Peyer's patch (tissue), 4 donors: Measurements from ENCODE around the gene GPR162. TPM values are rescaled to one million over a fixed set of nuclear protein-coding genes. Genes with fewer than 3 reads are reported as not detected.

Experiments
- DNase-seq, 3 donors: peaks; one replicate each; pipeline ENCODE4 v3.0.0-alpha.2; 2017 to 2019
- H3K27ac ChIP-seq, 4 donors: fragments of 200-600 bp; sonication (generic); one replicate each; pipeline ENCODE4 v1.5.1; 2016 to 2019
- H3K27me3 ChIP-seq, 2 donors: fragments of 200-600 bp; sonication (generic); one replicate each; pipeline ENCODE4 v1.5.1; 2019
- H3K36me3 ChIP-seq, 3 donors: fragments of 200-600 bp; sonication (generic); one replicate each; pipeline ENCODE4 v1.5.1; 2016 to 2019
- H3K4me1 ChIP-seq, 4 donors: fragments of 200-600 bp; sonication (generic); one replicate each; pipeline ENCODE4 v1.5.1; 2016 to 2019
- H3K4me3 ChIP-seq, 4 donors: fragments of 200-600 bp; sonication (generic); 1 replicate in 3 of 4; 2 replicates in 1 of 4; pipeline ENCODE4 v1.5.1; 2016 to 2019; ENCODE audit warnings: mild to moderate bottlenecking in 1 of 4
- H3K9me3 ChIP-seq, 4 donors: fragments of 200-600 bp; sonication (generic); one replicate each; pipeline ENCODE4 v1.5.1; 2016 to 2019; ENCODE audit warnings: mild to moderate bottlenecking in 1 of 4
- POLR2A ChIP-seq, 2 donors: fragments of 450-650 bp; IDR thresholded peaks; one replicate each; pipeline ENCODE4 v1.5.1; 2017; ENCODE audit warnings: antibody characterized with exemption in 2 of 2, mild to moderate bottlenecking in 2 of 2, moderate library complexity in 2 of 2
- total RNA-seq, 4 donors: library from RNA; depleted of rRNA; stranded (reverse); fragments of >200 nt; gene quantifications; one replicate each; pipeline ENCODE4 v1.1.0, GENCODE V29; 2016
- TF ChIP-seq, protein P1 (sequence below), 6 experiments: fragments of 450-650 bp in 4 of 6; fragments of 200-600 bp in 2 of 6; sonication (generic) in 1 of 6; IDR thresholded peaks; one replicate each; pipeline ENCODE4 v1.5.1; 2017 to 2019; ENCODE audit warnings: antibody characterized with exemption in 6 of 6, mild to moderate bottlenecking in 3 of 6, moderate library complexity in 1 of 6

GPR162 gene
- total RNA-seq, 4 donors from 2014 or later: 2.5 to 11.6 (median 4.1) TPM; not detected in 1

DNA sequence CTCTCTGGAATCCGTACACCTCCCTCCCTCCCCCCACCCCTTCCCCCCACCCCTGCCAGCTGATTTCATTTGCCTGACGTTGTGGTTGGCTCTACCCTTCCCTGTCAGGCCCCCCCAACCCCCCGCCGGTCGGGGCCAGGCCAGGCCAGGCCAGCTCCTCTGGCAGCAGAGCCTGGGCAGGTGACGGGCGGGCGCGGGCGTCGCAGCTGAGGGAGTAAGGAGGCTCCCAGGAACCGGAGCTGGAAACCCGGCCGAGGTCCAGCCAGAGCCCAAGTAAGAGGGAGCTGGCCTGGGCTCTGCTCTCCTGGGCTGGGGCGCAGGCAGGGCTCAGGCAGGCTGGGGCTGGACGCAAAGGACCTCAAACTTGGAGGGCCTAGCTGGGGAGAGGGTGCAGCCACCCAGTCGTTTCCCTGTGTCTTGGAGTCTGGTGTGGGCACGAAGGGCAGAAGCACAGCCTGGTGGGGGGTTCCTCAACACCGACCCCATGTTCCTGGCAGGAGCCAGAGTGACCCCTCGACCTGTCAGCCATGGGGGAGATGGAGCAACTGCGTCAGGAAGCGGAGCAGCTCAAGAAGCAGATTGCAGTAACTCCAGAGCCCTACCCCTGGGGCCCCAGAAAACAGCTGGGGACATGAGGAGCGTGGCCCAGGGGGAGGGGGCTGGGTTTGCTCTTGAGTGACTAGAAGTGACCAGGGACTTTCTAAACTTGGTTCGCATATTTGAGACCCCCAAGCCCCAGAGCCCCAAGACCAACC lies 19.3 kb downstream of the GPR162 start, which contains the start of gene GNB3:
Gene GNB3 (plus strand): TSS at position 165 of the 755 bp plus-strand sequence. CDS start 363 bp downstream, at position 528.
- peaks cover 0 to 4% (median 0%) of the 10 kb centered on the region in 4 donors for H3K4me1 ChIP-seq
- H3K4me3 ChIP-seq: no peak within 1 kb of the TSS
- H3K27ac ChIP-seq: peak within 1 kb of the TSS in 1 of 4 donors; percentile 73
- TF ChIP-seq POLR2A (IDR thresholded peaks at IDR 0.05): no peak
- TF ChIP-seq, protein P1, sequence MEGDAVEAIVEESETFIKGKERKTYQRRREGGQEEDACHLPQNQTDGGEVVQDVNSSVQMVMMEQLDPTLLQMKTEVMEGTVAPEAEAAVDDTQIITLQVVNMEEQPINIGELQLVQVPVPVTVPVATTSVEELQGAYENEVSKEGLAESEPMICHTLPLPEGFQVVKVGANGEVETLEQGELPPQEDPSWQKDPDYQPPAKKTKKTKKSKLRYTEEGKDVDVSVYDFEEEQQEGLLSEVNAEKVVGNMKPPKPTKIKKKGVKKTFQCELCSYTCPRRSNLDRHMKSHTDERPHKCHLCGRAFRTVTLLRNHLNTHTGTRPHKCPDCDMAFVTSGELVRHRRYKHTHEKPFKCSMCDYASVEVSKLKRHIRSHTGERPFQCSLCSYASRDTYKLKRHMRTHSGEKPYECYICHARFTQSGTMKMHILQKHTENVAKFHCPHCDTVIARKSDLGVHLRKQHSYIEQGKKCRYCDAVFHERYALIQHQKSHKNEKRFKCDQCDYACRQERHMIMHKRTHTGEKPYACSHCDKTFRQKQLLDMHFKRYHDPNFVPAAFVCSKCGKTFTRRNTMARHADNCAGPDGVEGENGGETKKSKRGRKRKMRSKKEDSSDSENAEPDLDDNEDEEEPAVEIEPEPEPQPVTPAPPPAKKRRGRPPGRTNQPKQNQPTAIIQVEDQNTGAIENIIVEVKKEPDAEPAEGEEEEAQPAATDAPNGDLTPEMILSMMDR (IDR thresholded peaks at IDR 0.05): no peak
- H3K9me3 ChIP-seq: no peaks in the 10 kb centered on the region
- no peaks in the 10 kb centered on the region for H3K27me3 ChIP-seq
- peaks cover 0 to 19% (median 0%) of the 10 kb centered on the region in 3 donors for H3K36me3 ChIP-seq
- DNase-seq: no peak

DNA sequence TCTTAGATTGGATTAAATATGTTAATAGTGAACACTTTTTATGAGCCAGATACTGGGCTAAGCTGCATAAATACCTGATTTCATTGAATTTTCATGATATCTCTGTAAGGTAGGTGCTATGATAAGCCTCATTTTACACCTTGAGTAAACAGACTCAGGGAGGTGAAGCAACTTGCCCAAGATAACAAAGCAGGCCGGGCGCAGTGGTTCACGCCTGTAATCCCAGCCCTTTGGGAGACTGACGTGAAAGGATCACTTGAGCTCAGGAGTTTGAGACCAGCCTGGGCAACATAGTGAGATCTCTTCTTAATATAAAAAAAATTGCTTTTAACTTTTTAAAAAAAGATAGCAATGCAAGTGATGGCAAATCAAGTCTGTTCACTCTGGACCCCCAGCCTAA lies 20.5 kb downstream of the GPR162 start:
- H3K36me3 ChIP-seq: peaks cover 0 to 29% (median 0%) of the 10 kb centered on the region in 3 donors
- H3K4me3 ChIP-seq: no peak overlapping the region
- H3K27me3 ChIP-seq: no peaks in the 10 kb centered on the region
- DNase-seq: no peak
- no peaks in the 10 kb centered on the region for H3K9me3 ChIP-seq
- H3K4me1 ChIP-seq: peaks cover 0 to 4% (median 0%) of the 10 kb centered on the region in 4 donors
- no peak overlapping the region for H3K27ac ChIP-seq
- TF ChIP-seq POLR2A (IDR thresholded peaks at IDR 0.05): no peak
- TF ChIP-seq, protein P1 (IDR thresholded peaks at IDR 0.05): no peak

DNA sequence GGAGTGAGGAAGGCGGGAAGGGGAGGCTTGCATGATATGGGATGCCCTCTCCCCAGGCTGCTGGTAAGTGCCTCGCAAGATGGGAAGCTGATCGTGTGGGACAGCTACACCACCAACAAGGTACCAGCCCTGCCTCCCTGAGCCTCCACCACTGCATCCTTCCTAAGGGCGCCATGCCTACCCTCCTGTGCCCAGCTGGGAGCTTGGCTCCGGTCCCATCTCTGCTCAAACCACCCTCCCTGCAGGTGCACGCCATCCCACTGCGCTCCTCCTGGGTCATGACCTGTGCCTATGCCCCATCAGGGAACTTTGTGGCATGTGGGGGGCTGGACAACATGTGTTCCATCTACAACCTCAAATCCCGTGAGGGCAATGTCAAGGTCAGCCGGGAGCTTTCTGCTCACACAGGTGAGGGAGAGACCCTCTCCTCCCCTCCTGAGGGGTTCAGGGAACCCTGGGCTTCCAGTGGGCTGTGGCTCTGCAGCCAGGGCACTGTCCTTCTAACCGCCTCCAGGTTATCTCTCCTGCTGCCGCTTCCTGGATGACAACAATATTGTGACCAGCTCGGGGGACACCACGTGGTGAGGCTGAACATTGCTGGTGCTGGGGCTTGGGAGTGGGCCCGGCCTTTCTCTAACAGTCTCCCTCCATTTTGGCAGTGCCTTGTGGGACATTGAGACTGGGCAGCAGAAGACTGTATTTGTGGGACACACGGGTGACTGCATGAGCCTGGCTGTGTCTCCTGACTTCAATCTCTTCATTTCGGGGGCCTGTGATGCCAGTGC lies 21.7 kb downstream of the GPR162 start:
- H3K4me3 ChIP-seq: no peak overlapping the region
- H3K4me1 ChIP-seq: peaks cover 0 to 4% (median 0%) of the 10 kb centered on the region in 4 donors
- no peaks in the 10 kb centered on the region for H3K27me3 ChIP-seq
- peaks cover 0 to 29% (median 0%) of the 10 kb centered on the region in 3 donors for H3K36me3 ChIP-seq
- TF ChIP-seq, protein P1 (IDR thresholded peaks at IDR 0.05): peak in 2 of 6 experiments; percentile 7 to 20
- no peak for TF ChIP-seq POLR2A (IDR thresholded peaks at IDR 0.05)
- H3K9me3 ChIP-seq: no peaks in the 10 kb centered on the region
- no peak for DNase-seq
- no peak overlapping the region for H3K27ac ChIP-seq

DNA sequence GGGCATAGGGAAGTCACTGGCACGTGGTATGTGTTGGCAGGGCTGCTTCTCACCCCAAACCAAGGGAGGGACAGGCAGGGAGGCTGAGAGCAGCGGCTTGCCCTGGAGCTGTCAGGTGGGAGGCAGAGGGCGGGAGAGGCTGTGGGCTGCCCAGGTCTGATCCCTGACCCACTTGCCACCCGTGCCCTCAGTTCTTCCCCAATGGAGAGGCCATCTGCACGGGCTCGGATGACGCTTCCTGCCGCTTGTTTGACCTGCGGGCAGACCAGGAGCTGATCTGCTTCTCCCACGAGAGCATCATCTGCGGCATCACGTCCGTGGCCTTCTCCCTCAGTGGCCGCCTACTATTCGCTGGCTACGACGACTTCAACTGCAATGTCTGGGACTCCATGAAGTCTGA lies 23.8 kb downstream of the GPR162 start:
- Histone ChIP-seq H3K4me3 (no peak overlapping the region), H3K9me3 (no peaks in the 10 kb centered on the region), H3K27ac (no peak overlapping the region), H3K27me3 (no peaks in the 10 kb centered on the region), H3K36me3 (peaks cover 0 to 31% (median 0%) of the 10 kb centered on the region in 3 donors), H3K4me1 (no peaks in the 10 kb centered on the region)
- TF ChIP-seq, protein P1 (IDR thresholded peaks at IDR 0.05): no peak
- TF ChIP-seq POLR2A (IDR thresholded peaks at IDR 0.05): no peak
- DNase-seq: no peak

DNA sequence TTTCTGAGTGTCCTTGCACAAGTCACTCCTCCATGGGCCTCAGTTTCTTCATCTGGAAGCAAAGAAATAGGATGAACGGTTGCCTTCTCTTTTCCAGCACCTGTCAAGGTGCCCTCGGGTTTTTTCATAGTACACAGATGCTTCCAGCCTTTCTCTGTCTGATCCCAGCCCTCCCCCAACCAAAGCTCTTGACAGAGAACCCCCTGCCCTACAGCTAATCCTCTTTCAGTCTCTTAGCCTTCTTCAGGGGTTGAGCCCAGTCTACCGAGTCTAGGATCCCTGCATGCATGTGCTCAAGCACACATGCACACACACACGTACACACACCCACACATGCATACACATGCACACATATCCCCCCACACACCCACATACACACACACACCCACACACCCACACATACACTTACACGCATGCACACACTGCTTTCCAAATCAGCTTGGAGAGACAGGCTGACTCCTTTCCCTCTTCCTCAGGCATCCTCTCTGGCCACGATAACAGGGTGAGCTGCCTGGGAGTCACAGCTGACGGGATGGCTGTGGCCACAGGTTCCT lies 24.8 kb downstream of the GPR162 start:
- no peaks in the 10 kb centered on the region for H3K9me3 ChIP-seq
- no peak overlapping the region for H3K4me3 ChIP-seq
- no peak for DNase-seq
- H3K4me1 ChIP-seq: peaks cover 0 to 5% (median 2%) of the 10 kb centered on the region in 4 donors
- H3K27ac ChIP-seq: no peak overlapping the region
- TF ChIP-seq POLR2A (IDR thresholded peaks at IDR 0.05): no peak
- TF ChIP-seq, protein P1 (IDR thresholded peaks at IDR 0.05): no peak
- no peaks in the 10 kb centered on the region for H3K27me3 ChIP-seq
- H3K36me3 ChIP-seq: peaks cover 0 to 31% (median 0%) of the 10 kb centered on the region in 3 donors
